HG02943 (cell line): ENCODE results near the gene PRTN3.

Experiments
- ATAC-seq: cut with Tn5 transposase; IDR thresholded peaks from one replicate; pipeline ENCODE4 v1.9.1; 2021; ENCODE audit warnings: mild to moderate bottlenecking, low read depth, moderate library complexity; ENCODE audit not compliant: unreplicated experiment

Gene PRTN3

GRCh38 chr19:840519-841206 is at the start of gene PRTN3:
TSS of gene PRTN3 (plus strand) at chr19:840999. CDS start at chr19:841009, 10 bp downstream.
- ATAC-seq: no peak

- no peak for ATAC-seq
These were observed 49.7 kb upstream of the PRTN3 start for GRCh38 chr19:791007-791566.

DNA sequence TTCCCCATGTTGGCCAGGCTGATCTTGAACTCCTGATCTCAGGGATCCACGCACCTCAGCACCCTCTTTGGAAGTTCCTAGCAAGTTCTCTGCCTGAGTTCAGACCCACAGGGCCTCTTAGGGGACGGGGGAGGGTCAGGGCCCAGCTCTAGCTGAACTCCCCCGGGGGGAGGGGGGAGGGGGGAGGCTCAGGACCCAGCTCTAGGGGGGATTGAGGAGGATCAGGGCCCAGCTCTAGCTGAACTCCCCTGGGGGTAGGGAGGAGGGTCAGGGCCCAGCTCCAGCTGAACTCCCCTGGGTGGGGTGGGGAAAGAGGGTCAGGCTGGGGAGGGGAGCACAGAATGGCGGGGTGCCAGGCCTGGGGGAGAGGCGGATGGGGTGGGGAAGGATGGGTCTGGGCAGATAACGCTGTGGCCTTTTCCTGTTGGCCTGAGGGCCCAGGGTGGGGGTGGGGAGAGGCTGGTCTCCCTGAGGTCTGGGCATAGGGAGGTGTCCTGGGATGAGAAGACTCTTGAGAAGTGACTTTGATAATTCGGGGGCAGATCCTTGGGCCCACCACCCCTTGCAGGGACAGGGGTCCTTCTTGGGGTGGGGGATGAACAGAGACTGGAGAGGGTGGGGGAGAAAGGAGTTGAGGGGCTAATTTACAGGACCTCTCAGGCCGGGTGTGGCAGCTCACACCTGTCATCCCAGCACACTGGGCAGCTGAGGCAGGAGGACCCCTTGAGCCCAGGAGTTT is 49.1 kb upstream of the PRTN3 start:
- no peak for ATAC-seq

- no peak for ATAC-seq
These were observed 48.4 kb upstream of the PRTN3 start for GRCh38 chr19:792306-792885.

DNA sequence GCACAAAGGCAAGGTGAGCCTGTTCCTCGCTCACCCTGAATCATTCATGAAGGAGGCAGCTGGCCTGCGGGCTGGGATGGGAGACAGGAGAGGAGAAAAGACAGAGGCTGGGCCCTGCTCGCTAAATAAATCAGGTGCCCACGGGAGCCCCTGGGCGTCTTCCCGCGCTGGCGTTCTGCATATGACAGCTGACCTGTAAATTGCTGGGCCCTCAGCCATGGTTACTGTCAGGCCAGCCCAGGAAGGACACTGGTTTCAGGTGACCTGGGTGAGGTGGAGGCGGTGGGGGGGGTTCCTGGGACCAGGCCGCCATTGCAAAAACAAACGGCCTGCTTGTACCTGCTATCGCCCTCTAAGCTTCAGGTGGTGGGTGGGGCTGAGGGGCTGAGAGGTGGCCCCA is 47.0 kb upstream of the PRTN3 start:
- no peak for ATAC-seq

DNA sequence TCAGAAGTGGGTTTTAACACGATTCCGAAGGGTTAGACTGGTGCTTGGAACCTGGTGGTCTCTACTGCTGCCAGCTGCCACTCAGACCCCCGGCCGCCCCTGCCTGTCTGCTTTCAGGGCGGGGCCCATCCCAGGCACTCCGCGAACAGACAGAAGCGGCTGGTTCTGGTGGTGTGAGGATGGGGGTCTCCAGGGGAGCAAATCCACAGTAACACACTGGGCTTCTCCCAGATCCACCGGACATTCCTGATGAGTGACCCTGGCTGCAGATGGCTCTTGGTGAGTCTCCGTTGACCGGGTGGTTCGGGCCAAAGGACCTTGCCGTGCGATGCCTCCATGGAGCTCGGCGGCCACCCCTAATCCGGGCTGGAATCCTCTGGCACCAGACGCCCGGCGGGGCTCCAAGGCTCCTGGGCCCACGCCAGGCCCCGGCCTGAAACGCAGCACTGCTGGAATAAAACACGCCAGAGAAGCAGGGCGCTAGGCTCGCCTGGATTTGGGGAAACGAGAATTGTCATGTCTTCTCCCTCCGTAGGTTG is 45.7 kb upstream of the PRTN3 start:
- no peak for ATAC-seq

DNA sequence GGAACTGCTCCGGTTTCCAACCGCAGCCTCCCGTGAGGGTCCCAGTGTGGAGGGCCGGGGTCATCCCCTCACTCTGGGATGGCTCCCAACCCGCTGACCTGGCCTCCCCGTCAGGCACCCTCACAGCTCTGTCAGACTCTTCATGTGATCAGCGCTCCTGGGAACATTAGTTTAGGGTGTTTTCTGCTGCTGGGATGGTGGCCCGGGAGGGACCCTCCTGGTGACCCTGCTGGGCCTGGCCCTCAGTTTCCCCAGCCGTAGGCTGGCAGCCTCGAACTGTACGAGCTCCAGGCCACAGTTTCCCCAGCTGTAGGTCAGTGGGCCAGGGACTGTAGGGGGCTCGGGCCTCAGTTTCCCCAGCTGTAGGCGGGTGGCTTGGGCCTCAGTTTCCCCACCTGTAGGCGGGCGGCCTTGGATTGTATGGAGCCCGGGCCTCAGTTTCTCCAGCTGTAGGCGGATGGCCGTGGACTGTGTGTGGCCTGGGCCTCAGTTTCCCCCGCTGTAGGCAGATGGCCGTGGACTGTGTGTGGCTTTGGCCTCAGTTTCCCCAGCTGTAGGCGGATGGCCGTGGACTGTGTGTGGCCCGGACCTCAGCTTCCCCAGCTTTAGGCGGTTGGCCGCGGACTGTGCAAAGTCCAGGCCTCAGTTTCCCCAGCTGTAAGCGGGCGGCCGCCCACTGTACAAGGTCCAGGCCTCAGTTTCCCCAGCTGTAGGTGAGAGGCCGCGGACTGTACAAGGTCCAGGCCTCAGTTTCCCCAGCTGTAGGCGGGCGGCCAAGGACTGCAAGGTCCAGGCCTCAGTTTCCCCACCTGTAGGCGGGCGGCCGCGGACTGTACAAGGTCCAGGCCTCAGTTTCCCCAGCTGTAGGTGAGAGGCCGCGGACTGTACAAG is 44.9 kb upstream of the PRTN3 start:
- ATAC-seq: no peak

DNA sequence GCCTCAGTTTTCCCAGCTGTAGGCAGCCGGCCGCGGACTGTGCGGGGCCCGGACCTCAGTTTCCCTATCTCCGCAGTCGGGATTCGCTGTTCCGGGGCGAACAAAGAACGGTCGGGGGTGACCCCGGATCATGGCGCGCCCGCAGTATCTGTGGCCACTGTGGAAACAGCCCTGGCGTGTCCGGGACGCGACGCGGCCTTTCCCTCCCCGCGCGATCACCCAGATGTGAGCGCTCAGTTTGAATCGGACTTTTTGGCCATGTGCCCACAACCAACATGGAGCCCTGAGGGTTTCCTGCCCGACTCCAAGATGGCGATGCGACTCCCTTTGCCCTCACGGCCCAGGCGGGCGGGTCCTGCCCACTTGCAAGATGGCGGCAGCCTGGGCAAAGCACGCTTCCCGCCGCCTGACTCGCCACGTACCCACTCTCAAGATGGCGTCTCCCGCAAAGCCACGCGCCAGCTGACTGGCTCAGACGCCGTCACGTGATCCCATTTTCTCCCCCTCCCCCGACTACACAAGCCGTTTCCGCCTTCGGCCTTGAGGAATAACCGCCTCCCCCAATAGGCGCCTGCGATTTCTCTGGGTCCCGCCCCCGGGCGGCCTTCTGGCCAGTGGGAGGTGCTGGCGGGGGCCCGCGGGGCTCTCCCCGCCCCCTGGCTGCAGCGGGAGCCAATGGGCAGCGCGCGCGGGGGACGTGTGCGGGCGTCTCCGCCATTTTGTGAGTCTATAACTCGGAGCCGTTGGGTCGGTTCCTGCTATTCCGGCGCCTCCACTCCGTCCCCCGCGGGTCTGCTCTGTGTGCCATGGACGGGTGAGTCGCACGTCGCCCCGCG is 43.9 kb upstream of the PRTN3 start, which contains the start of gene PTBP1:
Gene PTBP1, plus strand, starts transcription at position 761 of the 836 bp plus-strand sequence. Its CDS starts 46 bp downstream, at position 807.
- ATAC-seq: peak; percentile 64

GRCh38 chr19:797528-798414 is 43.0 kb upstream of the PRTN3 start:
- peak; percentile 40 for ATAC-seq

GRCh38 chr19:798415-799075 is 42.3 kb upstream of the PRTN3 start:
- ATAC-seq: no peak

DNA sequence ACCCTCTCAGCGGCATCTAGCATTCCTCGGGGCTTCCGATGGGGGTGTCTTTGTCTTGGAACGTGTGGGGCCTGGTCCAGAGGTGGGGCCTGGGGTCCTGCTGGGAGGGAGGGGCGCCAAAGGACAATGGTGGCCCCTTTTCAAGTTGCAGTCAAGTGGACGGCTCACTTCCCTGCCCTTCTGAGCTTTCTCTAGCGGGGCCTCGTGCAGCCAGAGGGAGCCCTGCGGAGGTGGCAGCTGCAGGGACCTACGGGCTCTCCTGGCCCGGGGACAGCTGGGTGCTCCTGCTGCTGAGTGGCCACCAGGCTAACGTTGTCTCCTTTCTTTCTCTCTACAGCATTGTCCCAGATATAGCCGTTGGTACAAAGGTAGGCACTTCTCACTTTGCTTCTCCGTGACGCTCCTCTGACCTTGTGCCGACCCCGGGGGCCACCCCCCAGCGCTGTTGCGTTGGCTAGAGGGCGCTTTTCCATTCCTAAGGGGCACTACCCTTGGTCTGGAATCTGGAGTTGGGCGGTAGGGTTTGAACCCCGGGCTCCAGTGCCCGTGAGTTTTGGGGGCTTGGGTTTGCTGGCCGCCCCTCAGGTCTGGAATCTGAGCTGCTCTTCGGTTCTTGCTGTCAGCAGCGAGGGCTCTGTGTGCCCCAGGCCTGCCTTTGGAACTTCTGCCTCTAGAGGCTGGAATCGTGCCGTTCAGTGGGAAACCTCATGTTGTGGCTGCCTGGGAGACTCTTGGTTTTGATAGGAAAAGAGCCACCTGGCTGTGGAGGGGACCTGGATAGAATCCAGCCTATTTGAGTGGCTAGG is 41.5 kb upstream of the PRTN3 start:
- ATAC-seq: no peak

DNA sequence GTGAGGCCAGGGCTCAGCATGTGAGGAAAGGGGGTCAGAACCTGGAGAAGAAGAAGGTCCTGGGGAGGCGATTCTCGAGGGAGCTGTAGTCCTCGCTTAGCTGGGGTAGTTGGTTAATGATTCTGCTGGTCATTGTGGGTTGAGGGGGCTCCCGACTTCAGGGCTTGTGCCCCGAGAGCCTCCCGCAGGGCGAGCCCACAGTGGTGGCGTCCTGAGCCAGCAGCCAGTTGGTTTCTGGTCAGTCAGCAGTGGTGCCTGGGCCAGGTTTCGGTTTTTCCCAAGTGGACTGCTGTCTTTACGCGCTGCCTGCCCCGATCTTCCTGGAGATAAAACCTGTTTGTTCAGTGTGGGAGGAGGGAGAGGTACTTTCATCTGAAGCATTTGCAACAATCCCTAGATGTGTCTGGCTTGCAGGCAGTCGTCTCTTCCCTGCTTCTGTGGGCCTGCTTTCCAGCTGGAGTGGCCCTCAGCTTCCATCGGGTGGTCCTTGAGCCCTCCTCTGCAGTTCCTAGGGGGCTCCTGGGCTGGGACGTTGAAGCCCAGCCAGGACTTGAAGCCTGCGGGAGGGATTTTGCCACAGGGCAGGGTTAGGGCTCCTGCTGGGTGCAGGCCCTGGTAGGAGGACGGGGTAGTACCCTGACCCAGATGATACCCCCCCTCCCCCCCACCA is 40.3 kb upstream of the PRTN3 start:
- ATAC-seq: no peak

- no peak for ATAC-seq
These were observed 39.6 kb upstream of the PRTN3 start for GRCh38 chr19:801030-801860.

- ATAC-seq: no peak
These were observed 38.8 kb upstream of the PRTN3 start for GRCh38 chr19:801861-802497.

DNA sequence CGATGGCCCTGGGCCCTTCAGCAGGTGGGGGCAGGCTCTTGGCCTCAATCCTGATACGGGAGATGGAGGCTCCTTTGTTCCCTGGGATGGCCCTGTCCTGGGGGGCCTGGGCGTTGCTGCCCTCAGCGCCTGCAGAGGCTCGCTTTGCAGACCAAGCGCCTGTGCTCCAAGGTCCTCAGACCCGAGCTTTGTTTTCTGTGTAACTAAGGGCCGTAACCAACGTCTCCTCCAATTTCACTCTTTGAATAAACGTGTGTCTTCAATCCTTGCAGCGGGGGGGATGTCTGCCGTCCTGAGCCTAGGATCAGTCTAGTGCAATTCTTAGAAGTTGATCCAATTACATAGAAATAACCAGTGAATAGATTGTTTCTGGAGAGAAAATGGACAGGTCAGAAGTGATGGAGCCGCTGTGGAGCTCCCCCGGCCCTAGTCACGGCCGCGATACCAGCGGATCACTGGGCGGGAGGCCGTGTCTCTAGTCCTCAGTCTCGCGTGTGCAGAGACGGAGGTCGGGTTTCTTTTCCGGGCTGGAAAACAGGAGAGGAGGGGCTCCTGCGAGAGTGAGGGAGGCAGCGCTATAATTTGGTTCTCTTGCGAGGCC is 38.2 kb upstream of the PRTN3 start:
- no peak for ATAC-seq
